ENCODE measurements around the gene ELL. TPM values are rescaled to one million over a fixed set of nuclear protein-coding genes. Genes with fewer than 3 reads are reported as not detected.

The ELL gene
- polyA plus RNA-seq, 1 of the 3 experiments (the other 2 are of a cell fraction), result 7.4 TPM

GRCh38 chr19:18456279-18456678, 65.6 kb downstream of the ELL start:
- H3K4me3 ChIP-seq (ENCODE audit: low read depth in 2 of 2, low read length in 1 of 2), result no peak overlapping the region
- no peak overlapping the region for H3K27ac ChIP-seq (ENCODE audit: low read depth in 2 of 2, low read length in 1 of 2)
- peaks cover 9 to 15% of the 10 kb centered on the region in 2 experiments; a peak in 3 of 4 replicates for H3K4me1 ChIP-seq (ENCODE audit: control insufficient read depth in 1 of 2, insufficient read depth in 2 of 2, low read depth in 1 of 2, low read length in 1 of 2)
- H4K20me1 ChIP-seq (ENCODE audit: insufficient read depth), result peaks cover 31% of the 10 kb centered on the region
- no peak overlapping the region for H3K4me2 ChIP-seq
- H3K9ac ChIP-seq, result no peak overlapping the region
- TF ChIP-seq JUND (IDR thresholded peaks at IDR 0.05), result no peak
- TF ChIP-seq EZH2phosphoT487 (IDR thresholded peaks at IDR 0.05; ENCODE audit: borderline replicate concordance, low read depth), result no peak
- TF ChIP-seq, protein P1, sequence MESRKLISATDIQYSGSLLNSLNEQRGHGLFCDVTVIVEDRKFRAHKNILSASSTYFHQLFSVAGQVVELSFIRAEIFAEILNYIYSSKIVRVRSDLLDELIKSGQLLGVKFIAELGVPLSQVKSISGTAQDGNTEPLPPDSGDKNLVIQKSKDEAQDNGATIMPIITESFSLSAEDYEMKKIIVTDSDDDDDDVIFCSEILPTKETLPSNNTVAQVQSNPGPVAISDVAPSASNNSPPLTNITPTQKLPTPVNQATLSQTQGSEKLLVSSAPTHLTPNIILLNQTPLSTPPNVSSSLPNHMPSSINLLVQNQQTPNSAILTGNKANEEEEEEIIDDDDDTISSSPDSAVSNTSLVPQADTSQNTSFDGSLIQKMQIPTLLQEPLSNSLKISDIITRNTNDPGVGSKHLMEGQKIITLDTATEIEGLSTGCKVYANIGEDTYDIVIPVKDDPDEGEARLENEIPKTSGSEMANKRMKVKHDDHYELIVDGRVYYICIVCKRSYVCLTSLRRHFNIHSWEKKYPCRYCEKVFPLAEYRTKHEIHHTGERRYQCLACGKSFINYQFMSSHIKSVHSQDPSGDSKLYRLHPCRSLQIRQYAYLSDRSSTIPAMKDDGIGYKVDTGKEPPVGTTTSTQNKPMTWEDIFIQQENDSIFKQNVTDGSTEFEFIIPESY (IDR thresholded peaks at IDR 0.05; ENCODE audit: borderline replicate concordance, low read depth), result no peak
- no peak for TF ChIP-seq FOSL2 (IDR thresholded peaks at IDR 0.05; ENCODE audit: borderline replicate concordance, low read depth)
- TF ChIP-seq GABPA (IDR thresholded peaks at IDR 0.05; ENCODE audit: low read depth), result no peak
- no peak for TF ChIP-seq GATA2 (CRISPR knock-in tag; IDR thresholded peaks at IDR 0.05)
- no peak for TF ChIP-seq CTCF (IDR thresholded peaks at IDR 0.05)
- no peak for TF ChIP-seq RCOR1 (IDR thresholded peaks at IDR 0.05; ENCODE audit: low read length)
- TF ChIP-seq, protein P2, sequence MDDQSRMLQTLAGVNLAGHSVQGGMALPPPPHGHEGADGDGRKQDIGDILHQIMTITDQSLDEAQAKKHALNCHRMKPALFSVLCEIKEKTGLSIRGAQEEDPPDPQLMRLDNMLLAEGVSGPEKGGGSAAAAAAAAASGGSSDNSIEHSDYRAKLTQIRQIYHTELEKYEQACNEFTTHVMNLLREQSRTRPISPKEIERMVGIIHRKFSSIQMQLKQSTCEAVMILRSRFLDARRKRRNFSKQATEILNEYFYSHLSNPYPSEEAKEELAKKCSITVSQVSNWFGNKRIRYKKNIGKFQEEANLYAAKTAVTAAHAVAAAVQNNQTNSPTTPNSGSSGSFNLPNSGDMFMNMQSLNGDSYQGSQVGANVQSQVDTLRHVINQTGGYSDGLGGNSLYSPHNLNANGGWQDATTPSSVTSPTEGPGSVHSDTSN (IDR thresholded peaks at IDR 0.05), result no peak
- no peak for TF ChIP-seq MXI1 (IDR thresholded peaks at IDR 0.05; ENCODE audit: low read depth, low read length)
- TF ChIP-seq TCF12 (IDR thresholded peaks at IDR 0.05), result no peak
- H3K9me2 ChIP-seq, result no peaks in the 10 kb centered on the region
- H2AFZ ChIP-seq (ENCODE audit: low read depth), result no peak overlapping the region
- CTCF ChIA-PET, result interaction anchor here (0.9 to 1.2 kb wide), 2 partner anchors 10 to 13 kb away, joined by 3 to 8 read pairs; no protein-coding TSS in a partner anchor
- DNase-seq, result no peak
- WGBS (ENCODE audit: low lambda C conversion rate), result 100% methylated on average over 1 of the region's 4 CpGs
- H3K9me3 ChIP-seq, result no peaks in the 10 kb centered on the region
- POLR2A ChIA-PET, result no interaction called here
- no peaks in the 10 kb centered on the region for H3K27me3 ChIP-seq (ENCODE audit: insufficient read depth)
- peaks cover 0 to 8% of the 10 kb centered on the region in 2 experiments for H3K36me3 ChIP-seq (replicated peaks in 1 of 2; ENCODE audit: control insufficient read depth in 1 of 2, insufficient read depth in 2 of 2, low read length in 1 of 2)
- H3K79me2 ChIP-seq (ENCODE audit: insufficient read depth), result no peaks in the 10 kb centered on the region
- H3F3A ChIP-seq (replicated peaks; ENCODE audit: insufficient read depth), result peaks cover 9% of the 10 kb centered on the region
